CD4-positive, alpha-beta T cell (primary cell): ENCODE measurements around the gene MBNL2. TPM values are rescaled to one million over a fixed set of nuclear protein-coding genes. Genes with fewer than 3 reads are reported as not detected.

Source experiments
- ATAC-seq: fragments of 200-7000 bp; cut with Tn5 transposase; one replicate; pipeline ENCODE4 v1.10.0; 2022; ENCODE audit warnings: mild to moderate bottlenecking; ENCODE audit not compliant: poor library complexity
- CTCF ChIA-PET: fragments of 350-600 bp; sonication (Branson Sonifier 250); formaldehyde crosslinking; loops from one replicate; lab custom pipeline; 2021; ENCODE audit warnings: antibody characterized with exemption, inconsistent platforms; lab: Charles Lee
- POLR2A ChIA-PET: fragments of 350-600 bp; sonication (Branson Sonifier 250); formaldehyde crosslinking; loops from one replicate; lab custom pipeline; 2021; ENCODE audit warnings: antibody characterized with exemption, inconsistent platforms; lab: Charles Lee
- DNase-seq, 14 experiments: peaks; one replicate each; pipeline ENCODE4 v3.0.0-alpha.2; 2013 to 2020; ENCODE audit warnings: mixed read lengths in 2 of 14
- H3K27ac ChIP-seq, 2 donors: one replicate each; pipeline versions ENCODE4 v1.5.1 to v1.7.0; 2013; ENCODE audit warnings: low read length in 2 of 2, low read depth in 1 of 2, mild to moderate bottlenecking in 1 of 2
- H3K27me3 ChIP-seq, 2 experiments: 1 replicate in 1 of 2; 2 replicates in 1 of 2; pipeline versions ENCODE4 v1.6.1 to v1.7.0; 2013; ENCODE audit warnings: low read length in 2 of 2, control low read depth in 1 of 2, mild to moderate bottlenecking in 1 of 2, moderate library complexity in 1 of 2; ENCODE audit not compliant: insufficient read depth in 2 of 2, control insufficient read depth in 1 of 2
- H3K36me3 ChIP-seq: one replicate; pipeline ENCODE4 v1.6.1; 2013; ENCODE audit warnings: low read length, control low read depth; ENCODE audit not compliant: insufficient read depth
- H3K4me1 ChIP-seq: one replicate; pipeline ENCODE4 v1.6.1; 2013; ENCODE audit warnings: low read length, control low read depth; ENCODE audit not compliant: insufficient read depth
- H3K4me3 ChIP-seq: one replicate; pipeline ENCODE4 v1.5.1; 2013; ENCODE audit warnings: mild to moderate bottlenecking, low read length, moderate library complexity
- H3K9me3 ChIP-seq, 2 experiments: 1 replicate in 1 of 2; 2 replicates in 1 of 2; pipeline versions ENCODE4 v1.6.1 to v1.7.0; 2013; ENCODE audit warnings: low read length in 2 of 2, mild to moderate bottlenecking in 2 of 2, control low read depth in 1 of 2, moderate library complexity in 1 of 2; ENCODE audit not compliant: control insufficient read depth in 1 of 2, insufficient read depth in 1 of 2
- H3K27ac Mint-ChIP-seq: one replicate; pipeline ENCODE4 v1.8.0; 2020; ENCODE audit warnings: mixed read lengths
- H3K27me3 Mint-ChIP-seq: one replicate; pipeline ENCODE4 v1.8.0; 2021; ENCODE audit warnings: mixed read lengths
- H3K36me3 Mint-ChIP-seq: one replicate; pipeline ENCODE4 v1.8.0; 2021; ENCODE audit warnings: low read depth, mixed read lengths
- H3K4me1 Mint-ChIP-seq: one replicate; pipeline ENCODE4 v1.8.0; 2021; ENCODE audit warnings: low read depth, mixed read lengths
- H3K4me3 Mint-ChIP-seq: one replicate; pipeline ENCODE4 v1.8.0; 2020; ENCODE audit warnings: mild to moderate bottlenecking, mixed read lengths
- H3K9me3 Mint-ChIP-seq: one replicate; pipeline ENCODE4 v1.8.0; 2020; ENCODE audit warnings: mixed read lengths
- CTCF ChIP-seq: fragments of 200-600 bp; IDR thresholded peaks from one replicate; pipeline ENCODE4 v1.8.0; 2022; ENCODE audit warnings: antibody characterized with exemption, mild to moderate bottlenecking
- intact Hi-C, 2 experiments: fragments of 100-400 bp; cut with DNase I in 1 of 2; cut with micrococcal nuclease in 1 of 2; formaldehyde crosslinking; loops; one replicate each; pipeline versions ENCODE4 v1.15.1 to v1.9.0; 2023 to 2025; cut with DNase I, micrococcal nuclease
- total RNA-seq, 174 experiments: library from RNA in 2 of 174; stranded (reverse) in 2 of 174; gene quantifications; one replicate each; pipeline ENCODE4 v1.2.3 and lab custom pipeline; 2021 to 2026

The MBNL2 gene
- total RNA-seq, 2 experiments from 2014 or later, result 35.9 to 36.0 TPM

- ChIA-PET POLR2A (no interaction called here), CTCF (interaction anchor here (0.9 to 1.4 kb wide), 4 partner anchors 10 to 18 kb away, joined by 3 to 5 read pairs (median 4); partner anchors contain the start of gene MBNL2)
- Mint-ChIP-seq H3K4me3 (no peak overlapping the region), H3K4me1 (peaks cover 99% of the 10 kb centered on the region), H3K27ac (no peak overlapping the region), H3K9me3 (no peaks in the 10 kb centered on the region), H3K27me3 (no peaks in the 10 kb centered on the region), H3K36me3 (peaks cover 46% of the 10 kb centered on the region)
- no peak for DNase-seq
- H3K9me3 ChIP-seq, result no peaks in the 10 kb centered on the region
- intact Hi-C loops, result no loop called here
- H3K36me3 ChIP-seq, result peaks cover 2% of the 10 kb centered on the region
- H3K4me1 ChIP-seq, result peaks cover 34% of the 10 kb centered on the region
- no peak for ATAC-seq
- no peak overlapping the region for H3K27ac ChIP-seq
- H3K4me3 ChIP-seq, result no peak overlapping the region
- H3K27me3 ChIP-seq, result no peaks in the 10 kb centered on the region
- no peak for TF ChIP-seq CTCF
Observed at GRCh38 chr13:97239306-97239705, 17.2 kb downstream of the MBNL2 start.

- H3K36me3 ChIP-seq, result peaks cover 2% of the 10 kb centered on the region
- ChIA-PET CTCF (interaction anchor here (0.9 to 1.5 kb wide), 4 partner anchors 9 to 17 kb away, joined by 3 to 5 read pairs (median 4); no protein-coding TSS in a partner anchor), POLR2A (interaction anchor here (0.6 kb wide), 1 partner anchor 13 kb away, joined by 4 read pairs; no protein-coding TSS in a partner anchor)
- Mint-ChIP-seq H3K9me3 (no peaks in the 10 kb centered on the region), H3K4me3 (no peak overlapping the region), H3K27ac (no peak overlapping the region), H3K36me3 (peaks cover 41% of the 10 kb centered on the region), H3K4me1 (peaks cover 95% of the 10 kb centered on the region), H3K27me3 (no peaks in the 10 kb centered on the region)
- H3K4me3 ChIP-seq, result no peak overlapping the region
- no peak for TF ChIP-seq CTCF
- no peaks in the 10 kb centered on the region for H3K27me3 ChIP-seq
- DNase-seq (no peak), ATAC-seq (no peak)
- no peaks in the 10 kb centered on the region for H3K9me3 ChIP-seq
- H3K27ac ChIP-seq, result no peak overlapping the region
- intact Hi-C loops, result no loop called here
- H3K4me1 ChIP-seq, result peaks cover 34% of the 10 kb centered on the region
Observed at GRCh38 chr13:97239943-97240787, 18.0 kb downstream of the MBNL2 start.

- TF ChIP-seq CTCF, result no peak
- Mint-ChIP-seq H3K4me3 (no peak overlapping the region), H3K27ac (no peak overlapping the region), H3K36me3 (peaks cover 33% of the 10 kb centered on the region), H3K27me3 (no peaks in the 10 kb centered on the region), H3K4me1 (peaks cover 88% of the 10 kb centered on the region), H3K9me3 (no peaks in the 10 kb centered on the region)
- Histone ChIP-seq H3K4me1 (peaks cover 28% of the 10 kb centered on the region), H3K27ac (no peak overlapping the region), H3K9me3 (no peaks in the 10 kb centered on the region), H3K27me3 (no peaks in the 10 kb centered on the region), H3K4me3 (no peak overlapping the region), H3K36me3 (no peaks in the 10 kb centered on the region)
- ATAC-seq, result no peak
- no peak for DNase-seq
- intact Hi-C loops, result no loop called here
- ChIA-PET POLR2A (interaction anchor here (0.6 to 1.7 kb wide), 2 partner anchors 14 to 19 kb away, joined by 4 read pairs; partner anchors contain the start of gene MBNL2), CTCF (interaction anchor here (1.5 kb wide), 1 partner anchor 12 kb away, joined by 4 read pairs; no protein-coding TSS in a partner anchor)
Observed at GRCh38 chr13:97240788-97241734, 18.9 kb downstream of the MBNL2 start.
